Stimulated activated naive CD4-positive, alpha-beta T cell (primary cell): ENCODE results near the gene RPS6KA1.
A peak's percentile ranks its signal among the peaks of the same experiment; 100 is the strongest.
"Not testable (repeated sequence)": the region's sequence is repeated elsewhere in the genome, so short reads cannot be mapped to it uniquely, and the experiment has no call there.

Experiments used
- DNase-seq, 6 experiments: peaks; one replicate each; lab custom pipeline; 2025; lab: John Stamatoyannopoulos, UW

Gene RPS6KA1

GRCh38 chr1:26529655-26530409, at the start of gene RPS6KA1:
Gene RPS6KA1, plus strand, starts transcription at chr1:26529761. Its CDS starts 160 bp downstream, at chr1:26529921.
- DNase-seq: peak; percentile 35 to 57 (median 53)

- DNase-seq: no peak
Observed at GRCh38 chr1:26482921-26483320, 46.6 kb upstream of the RPS6KA1 start.

- DNase-seq: no peak
Observed at GRCh38 chr1:26483980-26484379, 45.6 kb upstream of the RPS6KA1 start.

- no peak for DNase-seq
Observed at GRCh38 chr1:26490155-26490554, 39.4 kb upstream of the RPS6KA1 start.

GRCh38 chr1:26493267-26493666, 36.3 kb upstream of the RPS6KA1 start:
- DNase-seq: no peak

- no peak for DNase-seq
Observed at GRCh38 chr1:26493938-26494337, 35.6 kb upstream of the RPS6KA1 start.

- DNase-seq: no peak
Observed at GRCh38 chr1:26496861-26497260, 32.7 kb upstream of the RPS6KA1 start.

GRCh38 chr1:26498894-26499293, 30.7 kb upstream of the RPS6KA1 start:
- DNase-seq: no peak

GRCh38 chr1:26500488-26501175, 28.9 kb upstream of the RPS6KA1 start:
- peak; percentile 75 to 95 (median 86) for DNase-seq

GRCh38 chr1:26510711-26511110, 18.9 kb upstream of the RPS6KA1 start:
- not testable (repeated sequence) for DNase-seq

GRCh38 chr1:26515836-26516235, 13.7 kb upstream of the RPS6KA1 start:
- not testable (repeated sequence) for DNase-seq

- no peak for DNase-seq
Observed at GRCh38 chr1:26516987-26517765, 12.4 kb upstream of the RPS6KA1 start.

- DNase-seq: no peak
Observed at GRCh38 chr1:26517766-26518049, 11.9 kb upstream of the RPS6KA1 start.

GRCh38 chr1:26518355-26518754, 11.2 kb upstream of the RPS6KA1 start:
- DNase-seq: no peak

- DNase-seq: no peak
Observed at GRCh38 chr1:26520339-26520738, 9.2 kb upstream of the RPS6KA1 start.

GRCh38 chr1:26521669-26522030, 7.9 kb upstream of the RPS6KA1 start:
- no peak for DNase-seq

- DNase-seq: no peak
Observed at GRCh38 chr1:26522073-26522472, 7.5 kb upstream of the RPS6KA1 start.

GRCh38 chr1:26524181-26524580, 5.4 kb upstream of the RPS6KA1 start:
- no peak for DNase-seq

GRCh38 chr1:26526287-26526686, 3.3 kb upstream of the RPS6KA1 start:
- no peak for DNase-seq

- peak in 1 of 6 experiments; percentile 54 for DNase-seq
Observed at GRCh38 chr1:26529405-26529654, 231 bp upstream of the RPS6KA1 start.

GRCh38 chr1:26530410-26530894, 891 bp downstream of the RPS6KA1 start:
- no peak for DNase-seq

- DNase-seq: no peak
Observed at GRCh38 chr1:26530895-26531598, 1.5 kb downstream of the RPS6KA1 start.
